GM19023 (cell line): ENCODE measurements around the gene LRP6.
"Not testable (repeated sequence)": the region's sequence is repeated elsewhere in the genome, so short reads cannot be mapped to it uniquely, and the experiment has no call there.

ENCODE experiments used
- ATAC-seq: cut with Tn5 transposase; IDR thresholded peaks from one replicate; pipeline ENCODE4 v1.9.1; 2021; ENCODE audit warnings: mild to moderate bottlenecking, moderate library complexity; ENCODE audit not compliant: unreplicated experiment

The LRP6 gene

GRCh38 chr12:12265571-12266388 is 1.1 kb downstream of the LRP6 start:
- no peak for ATAC-seq

- ATAC-seq, result no peak
Measured at GRCh38 chr12:12265035-12265434, 1.8 kb downstream of the LRP6 start.

DNA sequence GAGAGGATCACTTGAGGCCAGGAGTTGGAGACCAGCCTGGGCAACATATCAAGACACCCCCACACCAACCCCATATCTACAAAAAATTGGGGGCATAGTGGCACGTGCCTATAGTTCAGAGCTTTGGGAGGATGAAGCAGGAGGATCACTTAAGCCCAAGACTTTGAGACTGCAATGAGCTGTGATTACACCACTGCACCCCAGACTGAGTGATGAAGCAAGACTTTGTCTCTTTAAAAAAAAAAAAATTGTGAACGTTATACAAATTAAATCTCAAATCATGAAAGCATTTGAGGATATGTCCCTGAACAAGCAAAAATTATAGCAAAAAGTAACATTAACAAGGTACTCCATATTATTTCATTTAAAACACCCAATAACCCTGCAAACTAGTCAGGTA is 2.9 kb downstream of the LRP6 start:
- no peak for ATAC-seq

- ATAC-seq, result not testable (repeated sequence)
Measured at GRCh38 chr12:12256291-12256757, 10.5 kb downstream of the LRP6 start.

- ATAC-seq, result no peak
Measured at GRCh38 chr12:12254553-12254952, 12.3 kb downstream of the LRP6 start.

DNA sequence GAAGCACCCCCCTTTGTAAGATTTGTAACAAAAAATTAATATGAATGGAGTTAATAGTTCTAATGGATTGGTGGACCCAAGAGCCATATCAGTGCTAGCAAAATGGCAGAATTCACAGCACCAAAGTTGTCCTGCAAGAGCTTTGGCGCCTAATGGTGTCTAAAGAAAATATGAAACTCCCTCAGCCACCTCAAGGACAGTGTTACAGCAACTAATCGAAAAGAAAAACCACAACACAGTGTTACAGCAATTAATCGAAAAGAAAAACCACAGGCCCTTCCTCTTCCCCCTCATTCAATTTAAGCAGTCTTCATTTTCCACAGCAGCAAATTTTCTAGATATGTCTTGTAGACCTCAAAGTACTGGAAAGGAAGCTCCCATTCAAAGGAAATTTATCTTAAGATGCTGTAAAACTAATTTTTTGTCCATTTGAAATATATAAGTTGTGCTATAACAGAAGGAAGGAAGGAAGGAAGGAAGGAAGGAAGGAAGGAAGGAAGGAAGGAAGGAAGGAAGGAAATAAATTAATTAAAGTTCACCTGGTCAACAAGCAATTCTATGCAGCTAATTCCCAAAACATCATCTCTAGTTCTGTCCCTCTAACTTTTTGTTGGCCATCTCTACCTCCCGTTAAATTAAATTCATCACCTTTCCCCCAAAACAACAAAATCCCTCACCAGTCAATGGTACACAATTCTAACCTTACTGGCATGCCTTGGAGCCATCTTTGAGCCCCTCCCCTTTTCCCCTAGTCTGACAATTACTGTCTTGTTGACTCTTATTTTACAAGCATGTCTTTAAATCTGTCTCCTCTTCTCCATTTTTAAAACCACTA is 17.4 kb downstream of the LRP6 start:
- ATAC-seq, result no peak

DNA sequence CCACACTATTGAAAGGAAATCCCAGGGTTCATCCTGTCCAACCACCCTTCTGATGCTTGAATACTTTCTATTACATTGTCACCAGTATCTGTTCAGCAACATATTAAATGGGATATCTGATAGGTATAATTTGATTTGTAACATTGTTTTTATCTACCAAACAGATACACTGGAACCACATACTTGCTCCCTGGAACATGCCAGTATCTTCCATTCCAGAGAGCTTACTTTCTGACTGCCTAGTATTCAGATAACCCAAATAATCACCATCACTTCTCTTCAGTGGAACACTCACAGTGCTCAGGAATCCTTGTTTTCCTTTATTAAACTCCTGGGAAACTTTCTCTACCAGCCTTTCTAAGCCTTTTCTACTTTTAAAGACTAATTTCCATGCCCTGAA is 19.3 kb downstream of the LRP6 start:
- ATAC-seq, result no peak

DNA sequence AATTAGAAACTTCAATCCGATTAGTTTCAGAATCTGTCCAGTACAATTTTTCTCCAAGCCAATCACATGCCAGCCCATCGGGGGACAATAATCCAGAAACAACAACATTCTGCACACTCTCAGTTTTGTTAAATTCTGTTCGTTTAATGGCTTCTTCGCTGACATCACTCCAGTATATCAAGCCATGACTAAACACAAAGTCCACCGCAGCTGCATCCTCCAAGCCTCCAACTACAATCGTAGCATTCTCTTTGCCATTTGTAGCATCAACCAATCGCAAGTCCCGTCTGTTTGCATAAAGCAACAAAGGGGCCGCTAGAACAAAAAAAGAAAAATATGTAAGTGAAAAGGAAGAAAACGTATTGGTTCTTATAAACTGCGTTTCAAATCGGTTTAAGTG is 22.5 kb downstream of the LRP6 start:
- ATAC-seq, result no peak

- no peak for ATAC-seq
Measured at GRCh38 chr12:12240662-12241340, 26.0 kb downstream of the LRP6 start.

GRCh38 chr12:12239127-12239526 is 27.7 kb downstream of the LRP6 start:
- no peak for ATAC-seq

- no peak for ATAC-seq
Measured at GRCh38 chr12:12238605-12239004, 28.2 kb downstream of the LRP6 start.

- ATAC-seq, result no peak
Measured at GRCh38 chr12:12236896-12237295, 29.9 kb downstream of the LRP6 start.

- ATAC-seq, result no peak
Measured at GRCh38 chr12:12230275-12230674, 36.6 kb downstream of the LRP6 start.

DNA sequence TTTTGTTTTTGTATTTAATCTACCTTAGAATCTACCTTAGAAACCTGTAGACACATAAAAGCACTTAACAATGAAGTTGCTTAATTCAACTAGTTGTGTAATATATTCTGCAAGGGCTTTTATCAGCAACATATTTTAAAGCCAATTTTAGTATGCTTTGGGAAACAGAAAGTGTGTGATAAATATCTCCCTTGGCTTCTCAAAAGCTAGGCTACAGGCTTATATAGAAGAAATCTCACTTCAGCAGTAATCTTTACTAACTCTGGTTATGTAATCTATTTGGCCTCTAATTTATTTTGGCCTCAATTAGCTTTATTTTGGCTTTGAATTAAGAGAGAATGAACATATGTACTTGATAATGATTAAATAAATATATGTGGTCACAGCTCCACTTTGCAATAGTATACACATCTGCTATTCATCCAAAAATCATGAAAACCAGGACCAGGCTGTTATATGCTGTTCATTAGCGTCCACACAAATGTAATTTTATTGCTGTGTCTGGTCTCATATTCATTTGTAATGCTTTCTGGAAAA is 37.2 kb downstream of the LRP6 start:
- no peak for ATAC-seq

- ATAC-seq, result no peak
Measured at GRCh38 chr12:12228402-12228801, 38.4 kb downstream of the LRP6 start.

GRCh38 chr12:12226187-12226586 is 40.7 kb downstream of the LRP6 start:
- ATAC-seq, result no peak

GRCh38 chr12:12224240-12224940 is 42.5 kb downstream of the LRP6 start:
- ATAC-seq, result no peak

DNA sequence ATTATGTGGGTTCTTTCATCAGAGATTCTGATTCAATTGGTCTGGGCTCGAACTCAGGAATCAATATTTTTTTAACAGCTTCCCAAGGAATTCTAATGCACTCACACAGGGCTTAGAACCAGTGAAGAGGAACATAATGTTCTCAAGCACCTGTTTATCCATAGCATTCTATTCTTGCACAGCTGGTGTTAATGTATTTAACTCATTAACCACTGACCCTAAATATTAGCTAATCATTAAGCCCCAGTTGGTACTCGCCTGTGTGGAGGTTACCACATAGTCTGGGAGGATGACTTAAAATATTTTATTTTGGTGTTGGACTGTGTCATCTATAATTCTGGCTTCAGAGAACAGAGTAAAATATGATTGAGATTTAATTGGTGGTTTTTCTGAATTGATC is 45.3 kb downstream of the LRP6 start:
- ATAC-seq, result no peak

DNA sequence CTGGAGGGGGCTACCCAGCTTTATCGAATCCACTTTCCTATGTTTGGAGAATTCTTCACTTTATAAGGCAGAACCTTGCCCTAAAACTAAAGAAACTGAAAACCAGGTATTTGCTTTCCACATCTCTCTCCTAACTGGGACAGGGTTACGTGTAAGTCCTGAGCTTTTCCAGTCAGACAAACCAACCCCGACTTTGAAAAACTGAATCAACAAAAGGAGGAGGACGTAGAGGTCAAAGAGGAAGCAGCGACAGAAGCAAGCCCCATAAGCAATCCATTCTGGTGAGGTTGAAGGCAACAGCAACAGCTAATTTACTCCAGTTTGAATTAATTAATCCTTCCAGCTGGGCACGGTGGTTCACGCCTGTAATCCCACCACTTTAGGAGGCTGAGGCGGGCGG is 47.2 kb downstream of the LRP6 start:
- ATAC-seq, result no peak

GRCh38 chr12:12217018-12217359 is 49.9 kb downstream of the LRP6 start:
- ATAC-seq, result no peak
